ENCODE results near the gene SF1.
"Not testable (repeated sequence)": the region's sequence is repeated elsewhere in the genome, so short reads cannot be mapped to it uniquely, and the experiment has no call there.

SF1 gene, protein sequence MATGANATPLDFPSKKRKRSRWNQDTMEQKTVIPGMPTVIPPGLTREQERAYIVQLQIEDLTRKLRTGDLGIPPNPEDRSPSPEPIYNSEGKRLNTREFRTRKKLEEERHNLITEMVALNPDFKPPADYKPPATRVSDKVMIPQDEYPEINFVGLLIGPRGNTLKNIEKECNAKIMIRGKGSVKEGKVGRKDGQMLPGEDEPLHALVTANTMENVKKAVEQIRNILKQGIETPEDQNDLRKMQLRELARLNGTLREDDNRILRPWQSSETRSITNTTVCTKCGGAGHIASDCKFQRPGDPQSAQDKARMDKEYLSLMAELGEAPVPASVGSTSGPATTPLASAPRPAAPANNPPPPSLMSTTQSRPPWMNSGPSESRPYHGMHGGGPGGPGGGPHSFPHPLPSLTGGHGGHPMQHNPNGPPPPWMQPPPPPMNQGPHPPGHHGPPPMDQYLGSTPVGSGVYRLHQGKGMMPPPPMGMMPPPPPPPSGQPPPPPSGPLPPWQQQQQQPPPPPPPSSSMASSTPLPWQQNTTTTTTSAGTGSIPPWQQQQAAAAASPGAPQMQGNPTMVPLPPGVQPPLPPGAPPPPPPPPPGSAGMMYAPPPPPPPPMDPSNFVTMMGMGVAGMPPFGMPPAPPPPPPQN

GRCh38 chr11:64778473-64779298 is at the start of gene SF1:
TSS of gene SF1 (minus strand) at chr11:64778542. CDS start at chr11:64778392, 150 bp downstream.
- peak; percentile 100 for DNase-seq (ENCODE audit: low read depth in 2 of 2)

DNA sequence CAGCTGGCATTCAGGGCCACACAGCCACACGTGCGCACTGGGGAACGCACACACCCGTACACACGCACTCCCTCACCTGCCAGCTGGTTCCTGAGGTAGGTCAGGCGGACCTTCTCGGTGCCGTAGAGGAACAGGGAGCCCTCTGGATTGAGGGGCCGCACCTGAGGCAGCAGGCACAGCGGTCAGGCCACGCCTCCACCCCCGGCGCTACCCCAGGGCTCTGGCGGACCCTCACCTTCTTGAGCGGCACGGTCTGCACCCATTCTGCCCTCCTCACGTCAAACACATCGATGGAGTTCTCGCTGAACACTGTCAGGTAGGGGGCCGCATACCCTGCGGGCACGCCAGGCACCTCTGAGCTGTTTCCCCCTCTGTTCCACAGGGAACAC is 49.1 kb upstream of the SF1 start:
- no peak for DNase-seq (ENCODE audit: low read depth in 2 of 2)

- no peak for DNase-seq (ENCODE audit: low read depth in 2 of 2)
Measured at GRCh38 chr11:64826578-64827450, 48.5 kb upstream of the SF1 start.

DNA sequence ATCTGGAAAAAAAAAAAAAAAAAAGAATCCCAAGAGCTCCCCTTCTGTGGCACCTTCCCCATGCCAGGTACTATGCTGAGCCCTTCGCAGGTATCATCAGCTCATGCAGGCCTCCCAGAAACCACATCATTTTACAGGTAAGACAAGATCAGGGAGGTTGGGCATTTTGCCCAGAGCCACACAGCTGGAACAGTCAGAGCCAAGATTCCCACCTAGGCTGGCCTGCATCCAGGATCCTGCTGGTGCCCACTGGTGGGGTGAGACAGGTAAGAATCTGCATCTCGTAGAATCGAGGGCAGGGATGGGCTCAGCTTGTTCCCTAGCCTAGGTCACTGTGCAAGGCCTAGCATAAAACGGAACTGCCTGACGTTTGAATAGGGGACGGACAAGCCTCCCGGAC is 47.7 kb upstream of the SF1 start:
- no peak for DNase-seq (ENCODE audit: low read depth in 2 of 2)

DNA sequence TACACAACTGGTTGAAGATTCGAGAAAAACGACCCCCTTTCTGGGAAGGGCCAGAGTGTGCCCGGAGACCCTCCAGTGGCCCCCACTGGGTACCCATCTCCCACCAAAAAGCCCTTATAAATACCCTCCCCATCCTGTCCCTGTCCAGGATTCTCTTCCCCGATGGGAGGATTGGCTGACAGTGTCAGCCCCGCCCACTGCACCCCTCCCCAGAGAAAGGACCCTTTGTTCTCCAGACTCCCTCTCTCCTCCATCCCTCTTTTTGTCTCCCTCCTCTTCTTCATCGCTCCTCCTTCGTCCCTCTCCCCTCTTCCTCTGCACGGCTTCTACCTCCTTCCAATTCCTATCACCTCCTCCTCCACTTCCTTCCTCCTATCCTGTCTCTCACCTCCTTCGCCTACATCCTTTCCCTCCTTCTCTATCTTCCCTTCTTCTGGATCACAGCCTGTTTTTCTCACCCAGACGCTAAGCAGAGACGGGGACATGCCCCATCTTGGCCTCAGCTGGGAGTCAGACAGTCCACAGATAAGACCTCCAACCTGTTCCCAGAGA is 45.3 kb upstream of the SF1 start:
- no peak for DNase-seq (ENCODE audit: low read depth in 2 of 2)

- no peak for DNase-seq (ENCODE audit: low read depth in 2 of 2)
Measured at GRCh38 chr11:64817476-64817875, 39.1 kb upstream of the SF1 start.

DNA sequence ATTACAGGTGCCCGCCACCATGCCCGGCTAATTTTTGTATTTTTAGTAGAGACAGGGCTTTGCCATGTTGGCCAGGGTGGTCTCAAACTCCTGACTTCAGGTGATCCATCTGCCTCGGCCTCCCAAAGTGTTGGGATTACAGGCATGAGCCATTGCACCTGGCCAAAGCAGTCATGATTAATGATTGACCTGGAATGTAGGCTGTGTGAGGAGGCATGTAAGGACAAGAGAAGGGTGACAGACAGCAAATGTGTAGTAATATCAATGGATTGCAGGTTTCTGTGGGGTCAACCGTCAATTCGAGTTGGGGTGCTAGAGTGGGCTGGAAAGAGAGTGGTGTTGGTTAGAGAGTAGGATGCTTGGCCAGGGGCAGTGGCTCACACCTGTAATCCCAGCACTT is 37.1 kb upstream of the SF1 start:
- not testable (repeated sequence) for DNase-seq (ENCODE audit: low read depth in 2 of 2)

- DNase-seq (ENCODE audit: low read depth in 2 of 2): no peak
Measured at GRCh38 chr11:64814712-64815187, 36.4 kb upstream of the SF1 start.

DNA sequence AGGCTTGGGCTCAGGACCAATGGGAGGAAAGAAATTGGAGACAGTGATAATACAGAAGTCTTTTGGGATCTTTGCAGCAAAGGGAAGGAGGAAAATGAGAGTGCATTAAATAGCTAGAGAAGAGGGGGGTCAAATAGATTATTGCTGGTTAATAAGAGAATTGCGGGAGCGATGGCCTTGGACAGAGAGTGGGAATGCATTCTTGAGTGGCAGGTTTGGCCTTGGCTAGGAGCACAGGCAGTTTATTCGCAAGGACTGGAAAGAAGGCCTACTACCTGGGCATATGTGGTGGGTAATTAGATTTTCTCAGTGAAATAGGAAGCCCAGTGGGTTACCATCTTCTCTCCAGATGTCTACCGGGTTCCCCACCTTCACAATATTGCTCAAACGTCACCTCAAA is 35.5 kb upstream of the SF1 start:
- DNase-seq (ENCODE audit: low read depth in 2 of 2): no peak

GRCh38 chr11:64810891-64811272 is 32.5 kb upstream of the SF1 start:
- DNase-seq (ENCODE audit: low read depth in 2 of 2): no peak

- DNase-seq (ENCODE audit: low read depth in 2 of 2): peak; percentile 85 to 89
Measured at GRCh38 chr11:64810271-64810890, 32.0 kb upstream of the SF1 start, which contains the start of gene MEN1. TSS of gene MEN1 (minus strand) at chr11:64810551. CDS start at chr11:64810109, 442 bp downstream.

- no peak for DNase-seq (ENCODE audit: low read depth in 2 of 2)
Measured at GRCh38 chr11:64809781-64810241, 31.5 kb upstream of the SF1 start.

DNA sequence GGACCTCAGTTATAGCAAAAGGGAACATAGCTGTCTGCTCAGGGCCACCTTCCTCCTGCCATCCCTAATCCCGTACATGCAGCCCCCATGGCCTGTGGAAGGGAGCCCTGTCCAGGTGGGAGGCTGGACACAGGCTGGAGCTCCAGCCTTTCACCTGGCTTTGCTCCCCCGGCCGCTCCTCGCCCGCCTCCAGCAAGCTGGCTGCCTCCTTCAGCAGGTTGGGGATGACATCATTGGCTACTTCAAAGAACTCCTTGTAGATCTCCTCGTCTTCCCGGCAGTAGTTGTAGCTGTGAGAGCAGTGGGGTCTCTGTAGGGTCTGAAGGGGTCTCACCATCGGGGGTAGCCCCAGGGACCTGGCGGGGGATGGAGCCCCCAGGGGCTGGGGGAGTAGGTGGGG is 27.1 kb upstream of the SF1 start:
- DNase-seq (ENCODE audit: low read depth in 2 of 2): no peak

DNA sequence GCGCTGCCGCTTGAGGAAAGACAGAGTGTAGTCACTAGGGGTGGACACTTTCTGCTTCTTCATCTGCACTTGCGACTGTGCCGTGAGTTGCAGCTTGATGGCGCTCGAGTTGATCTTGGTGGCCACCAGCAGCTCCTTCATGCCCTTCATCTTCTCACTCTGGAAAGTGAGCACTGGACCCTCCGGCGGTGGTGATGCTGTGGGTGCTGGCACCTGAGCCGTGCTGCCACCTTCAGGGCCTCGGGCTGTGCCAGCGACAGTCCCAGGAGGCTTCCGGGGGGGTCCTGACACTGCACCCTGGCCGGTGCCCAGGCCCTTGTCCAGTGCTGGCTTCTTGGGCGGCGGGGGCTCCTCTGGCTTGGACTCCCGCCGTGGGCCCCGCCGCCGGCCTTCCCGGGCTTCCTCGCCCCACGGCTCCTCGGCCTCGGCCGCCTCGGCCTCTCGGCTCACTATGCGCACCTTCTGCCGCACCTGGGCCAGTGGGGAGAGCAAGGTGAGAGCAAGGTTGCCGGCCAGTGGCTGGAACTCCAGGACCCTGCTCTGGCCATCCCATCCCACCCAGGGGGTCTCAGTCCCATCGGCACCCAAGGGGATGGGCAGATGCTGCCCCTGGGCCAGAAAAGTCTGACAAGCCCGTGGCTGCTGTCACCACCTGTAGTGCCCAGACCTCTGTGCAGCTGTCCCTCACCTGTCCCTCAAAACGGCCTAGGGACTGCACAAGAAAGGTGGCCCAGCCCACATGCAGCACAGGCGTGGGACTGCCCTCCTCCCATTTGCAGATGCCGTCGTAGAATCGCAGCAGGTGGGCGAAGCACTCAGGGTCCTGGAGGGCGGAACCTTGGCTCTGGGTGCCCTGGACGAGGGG is 26.2 kb upstream of the SF1 start:
- DNase-seq (ENCODE audit: low read depth in 2 of 2): no peak

DNA sequence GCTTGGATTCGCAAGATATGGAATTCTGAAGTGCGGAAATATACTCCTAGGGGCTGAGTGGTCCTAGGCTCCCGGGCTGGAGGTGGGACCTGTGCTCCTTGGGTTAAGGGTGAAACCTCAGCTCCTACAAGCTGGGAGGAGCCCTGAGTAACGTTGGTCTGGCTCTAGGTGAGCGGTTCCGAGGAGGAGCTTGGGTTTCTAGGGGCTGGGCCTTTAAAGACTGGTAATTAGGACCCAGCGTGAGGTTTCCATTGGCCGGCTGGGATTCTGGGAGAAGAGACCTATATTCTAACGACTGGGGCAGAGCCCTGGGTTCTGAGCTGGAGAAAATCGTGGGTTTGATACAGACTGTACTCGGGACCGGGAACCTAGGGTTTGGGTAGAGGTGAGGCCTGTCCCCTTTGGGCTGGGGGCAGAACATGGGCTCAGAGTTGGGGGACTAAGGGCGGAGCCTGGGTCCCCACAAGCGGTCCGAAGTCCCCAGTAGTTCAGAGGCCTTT is 25.6 kb upstream of the SF1 start:
- no peak for DNase-seq (ENCODE audit: low read depth in 2 of 2)

GRCh38 chr11:64803158-64803845 is 25.0 kb upstream of the SF1 start, which contains the start of gene MAP4K2:
TSS of gene MAP4K2 (minus strand) at chr11:64803214. CDS start at chr11:64803149, 65 bp downstream.
- peak; percentile 60 to 63 for DNase-seq (ENCODE audit: low read depth in 2 of 2)

- DNase-seq (ENCODE audit: low read depth in 2 of 2): no peak
Measured at GRCh38 chr11:64802370-64803157, 24.2 kb upstream of the SF1 start.
